Trophoblast cell (in vitro differentiated cells and primary cell): Measurements from ENCODE around the gene EYS.

Experiments
- DNase-seq, 2 donors: peaks; one replicate each; pipeline ENCODE4 v3.0.0-alpha.2; 2016
- H2AFZ ChIP-seq: 2 replicates; pipeline ENCODE4 v1.6.1; 2013; ENCODE audit warnings: low read length, moderate library complexity, mild to moderate bottlenecking; ENCODE audit not compliant: insufficient read depth, poor library complexity
- H2AK5ac ChIP-seq: 2 replicates; pipeline ENCODE4 v1.6.1; 2013; ENCODE audit warnings: mild to moderate bottlenecking, low read length
- H2BK120ac ChIP-seq: 2 replicates; pipeline ENCODE4 v1.6.1; 2013; ENCODE audit warnings: low read length, mild to moderate bottlenecking, moderate library complexity; ENCODE audit not compliant: insufficient read depth, poor library complexity
- H2BK12ac ChIP-seq: 2 replicates; pipeline ENCODE4 v1.6.1; 2013; ENCODE audit warnings: mild to moderate bottlenecking, low read length, moderate library complexity
- H2BK5ac ChIP-seq: 2 replicates; pipeline ENCODE4 v1.6.1; 2013; ENCODE audit warnings: low read length, low read depth, moderate library complexity, mild to moderate bottlenecking; ENCODE audit not compliant: poor library complexity
- H3K14ac ChIP-seq: 2 replicates; pipeline ENCODE4 v1.6.1; 2013; ENCODE audit warnings: mild to moderate bottlenecking, low read length
- H3K18ac ChIP-seq: 2 replicates; pipeline ENCODE4 v1.6.1; 2013; ENCODE audit warnings: mild to moderate bottlenecking, low read length
- H3K23ac ChIP-seq: 2 replicates; pipeline ENCODE4 v1.6.1; 2013; ENCODE audit warnings: low read length
- H3K27ac ChIP-seq: 2 replicates; pipeline ENCODE4 v1.5.1; 2013; ENCODE audit warnings: low read depth, mild to moderate bottlenecking, inconsistent platforms, low read length, moderate library complexity
- H3K27me3 ChIP-seq: 2 replicates; pipeline ENCODE4 v1.6.1; 2013; ENCODE audit warnings: inconsistent platforms, mild to moderate bottlenecking, low read length, moderate library complexity; ENCODE audit not compliant: insufficient read depth
- H3K36me3 ChIP-seq, 2 experiments: 1 replicate in 1 of 2; 2 replicates in 1 of 2; pipeline ENCODE4 v1.6.1; 2013; ENCODE audit warnings: low read length in 2 of 2, mild to moderate bottlenecking in 2 of 2, moderate library complexity in 1 of 2; ENCODE audit not compliant: insufficient read depth in 2 of 2, control insufficient read depth in 1 of 2
- H3K4ac ChIP-seq: 2 replicates; pipeline ENCODE4 v1.6.1; 2013; ENCODE audit warnings: low read depth, mild to moderate bottlenecking, low read length, moderate library complexity
- H3K4me1 ChIP-seq, 2 experiments: 1 replicate in 1 of 2; 2 replicates in 1 of 2; pipeline ENCODE4 v1.6.1; 2013; ENCODE audit warnings: low read length in 2 of 2, mild to moderate bottlenecking in 2 of 2, moderate library complexity in 1 of 2; ENCODE audit not compliant: insufficient read depth in 2 of 2, control insufficient read depth in 1 of 2
- H3K4me2 ChIP-seq: 2 replicates; pipeline ENCODE4 v1.6.1; 2013; ENCODE audit warnings: inconsistent platforms, mild to moderate bottlenecking, low read length, moderate library complexity
- H3K4me3 ChIP-seq: 2 replicates; pipeline ENCODE4 v1.5.1; 2013; ENCODE audit warnings: mild to moderate bottlenecking, low read depth, low read length, inconsistent platforms
- H3K79me1 ChIP-seq: one replicate; pipeline ENCODE4 v1.6.1; 2013; ENCODE audit warnings: low read length
- H3K79me2 ChIP-seq: 2 replicates; pipeline ENCODE4 v1.6.1; 2013; ENCODE audit warnings: low read length, mild to moderate bottlenecking; ENCODE audit not compliant: control insufficient read depth, insufficient read depth, poor library complexity
- H3K9ac ChIP-seq: 2 replicates; pipeline ENCODE4 v1.6.1; 2013; ENCODE audit warnings: mild to moderate bottlenecking, low read length
- H3K9me3 ChIP-seq: 2 replicates; pipeline ENCODE4 v1.6.1; 2013; ENCODE audit warnings: low read depth, mild to moderate bottlenecking, control low read depth, inconsistent platforms, low read length; ENCODE audit not compliant: insufficient read depth
- H4K12ac ChIP-seq: 2 replicates; pipeline ENCODE4 v1.6.1; 2013; ENCODE audit warnings: low read depth, mild to moderate bottlenecking, low read length, moderate library complexity
- H4K8ac ChIP-seq: 2 replicates; pipeline ENCODE4 v1.6.1; 2013; ENCODE audit warnings: low read depth, mild to moderate bottlenecking, low read length, moderate library complexity
- H4K91ac ChIP-seq: one replicate; pipeline ENCODE4 v1.6.1; 2013; ENCODE audit warnings: low read depth, mild to moderate bottlenecking, low read length, moderate library complexity
- WGBS: extraction: QIAGEN DNeasy Blood & Tissue Kit; methylation state at CpG from one replicate; pipeline ENCODE4 v1.1.7; 2013; ENCODE audit warnings: missing lambda C conversion rate; ENCODE audit not compliant: insufficient read length, insufficient coverage; ENCODE audit errors: extremely low coverage; 5-methylcytosine and 5-hydroxymethylcytosine counted together

Gene EYS

DNA sequence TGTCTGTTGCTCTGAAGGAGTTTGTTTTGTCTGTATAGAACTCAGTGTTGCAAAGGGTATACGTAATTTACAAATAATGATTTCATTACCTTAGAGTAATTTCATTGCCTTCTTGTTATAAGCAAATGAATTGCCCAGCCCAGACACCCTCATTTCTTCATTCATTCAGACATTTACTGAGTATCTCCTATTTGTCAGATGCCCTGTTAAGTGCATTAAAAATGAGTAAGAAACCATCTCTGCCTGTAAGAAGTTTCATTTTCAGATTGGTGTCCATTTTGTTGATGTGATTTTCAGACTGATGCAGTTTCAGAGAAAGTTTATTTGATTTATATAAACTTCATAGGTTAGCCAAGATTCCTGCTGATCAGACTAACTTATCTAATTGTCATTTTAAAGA is 1642.1 kb downstream of the EYS start:
- no peak overlapping the region for H3K18ac ChIP-seq
- H4K91ac ChIP-seq = no peak overlapping the region
- no peak overlapping the region for H4K8ac ChIP-seq
- no peaks in the 10 kb centered on the region for H3K79me1 ChIP-seq
- no peak overlapping the region for H2BK12ac ChIP-seq
- no peak overlapping the region for H3K14ac ChIP-seq
- no peak overlapping the region for H3K23ac ChIP-seq
- H3K27ac ChIP-seq = no peak overlapping the region
- no peak overlapping the region for H2BK120ac ChIP-seq
- DNase-seq = no peak
- no peak overlapping the region for H3K9ac ChIP-seq
- H3K27me3 ChIP-seq = no peaks in the 10 kb centered on the region
- H3K9me3 ChIP-seq = no peaks in the 10 kb centered on the region
- no peak overlapping the region for H3K4ac ChIP-seq
- no peak overlapping the region for H4K12ac ChIP-seq
- H2AFZ ChIP-seq = no peak overlapping the region
- H2AK5ac ChIP-seq = no peak overlapping the region
- no peaks in the 10 kb centered on the region for H3K36me3 ChIP-seq
- H3K4me3 ChIP-seq = no peak overlapping the region
- no peaks in the 10 kb centered on the region for H3K4me1 ChIP-seq
- no CpG with 5 or more reads among the region's 1 CpG for WGBS
- H3K79me2 ChIP-seq = no peaks in the 10 kb centered on the region
- no peak overlapping the region for H2BK5ac ChIP-seq
- no peak overlapping the region for H3K4me2 ChIP-seq

DNA sequence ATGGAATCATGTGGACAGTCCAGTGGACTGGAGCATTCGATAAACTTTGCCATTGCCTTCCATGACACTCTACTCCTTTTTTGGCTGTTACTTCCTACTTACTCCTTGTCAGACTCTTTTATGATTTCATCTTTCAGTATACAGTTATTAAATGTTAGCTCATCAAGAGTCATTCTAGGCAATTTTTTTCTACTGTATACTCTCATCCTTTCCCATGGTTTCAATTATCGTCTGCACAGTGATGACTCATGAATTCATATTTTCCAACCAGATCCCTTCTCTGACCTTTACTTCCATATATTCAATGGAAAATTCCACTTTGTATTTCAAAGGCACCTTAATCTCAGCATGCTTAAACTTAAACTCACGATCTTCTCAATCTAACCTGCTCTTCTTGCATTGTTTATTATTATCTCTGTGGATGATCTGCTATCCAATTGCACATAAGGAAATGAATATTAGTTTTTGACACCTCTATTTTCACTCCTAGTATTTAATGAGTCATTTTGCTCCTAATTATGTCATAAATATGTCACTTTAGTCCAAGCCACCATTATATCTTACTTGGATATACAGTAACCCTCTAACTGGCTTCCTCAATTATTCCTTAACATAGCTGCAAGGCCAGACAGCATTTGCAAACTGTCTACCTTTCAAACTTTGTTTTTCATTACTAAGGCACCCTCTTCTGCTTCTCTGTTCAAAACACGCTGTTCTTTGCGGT is 1643.9 kb downstream of the EYS start:
- Histone ChIP-seq H3K36me3 (no peaks in the 10 kb centered on the region), H3K4me2 (no peak overlapping the region), H2BK120ac (no peak overlapping the region), H3K27ac (no peak overlapping the region), H3K79me1 (no peaks in the 10 kb centered on the region), H2BK5ac (no peak overlapping the region), H3K14ac (no peak overlapping the region), H2BK12ac (no peak overlapping the region), H3K9ac (no peak overlapping the region), H4K8ac (no peak overlapping the region), H3K4me1 (no peaks in the 10 kb centered on the region), H3K4me3 (no peak overlapping the region), H2AK5ac (no peak overlapping the region), H2AFZ (no peak overlapping the region), H3K9me3 (no peaks in the 10 kb centered on the region), H4K12ac (no peak overlapping the region), H3K79me2 (no peaks in the 10 kb centered on the region), H3K23ac (no peak overlapping the region), H3K18ac (no peak overlapping the region), H4K91ac (no peak overlapping the region), H3K27me3 (no peaks in the 10 kb centered on the region), H3K4ac (no peak overlapping the region)
- WGBS = no CpG with 5 or more reads among the region's 5 CpGs
- DNase-seq = no peak

DNA sequence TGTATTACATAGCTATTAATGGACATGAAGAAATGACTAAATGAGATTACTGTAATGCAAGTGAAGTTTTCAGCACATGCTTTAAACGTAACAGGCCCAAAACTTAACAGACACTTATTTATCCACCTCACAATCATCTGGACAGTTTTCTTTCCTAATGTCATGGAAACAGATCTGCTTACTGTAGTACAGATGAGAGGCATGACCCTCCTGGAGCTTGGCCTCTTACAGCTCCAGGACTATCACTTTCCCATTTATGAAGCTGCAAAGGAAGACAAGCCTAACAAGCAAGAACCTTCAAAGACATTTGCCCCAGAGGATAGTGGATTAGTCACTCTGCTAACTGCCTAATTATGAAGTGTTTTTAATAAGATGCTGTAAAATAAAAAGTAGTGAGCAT is 1652.2 kb downstream of the EYS start:
- H3K79me2 ChIP-seq = no peaks in the 10 kb centered on the region
- no peak overlapping the region for H4K91ac ChIP-seq
- no peak overlapping the region for H2BK120ac ChIP-seq
- no peak overlapping the region for H3K9ac ChIP-seq
- H3K36me3 ChIP-seq = no peaks in the 10 kb centered on the region
- no peak for DNase-seq
- no peak overlapping the region for H2AK5ac ChIP-seq
- no peak overlapping the region for H3K23ac ChIP-seq
- no peak overlapping the region for H3K4ac ChIP-seq
- H3K27ac ChIP-seq = no peak overlapping the region
- peaks cover 2% of the 10 kb centered on the region for H3K9me3 ChIP-seq
- H3K14ac ChIP-seq = no peak overlapping the region
- H4K8ac ChIP-seq = no peak overlapping the region
- WGBS = no CpG with 5 or more reads among the region's 1 CpG
- no peak overlapping the region for H4K12ac ChIP-seq
- no peaks in the 10 kb centered on the region for H3K4me1 ChIP-seq
- H3K79me1 ChIP-seq = no peaks in the 10 kb centered on the region
- H2BK5ac ChIP-seq = no peak overlapping the region
- H2AFZ ChIP-seq = no peak overlapping the region
- H3K4me2 ChIP-seq = no peak overlapping the region
- H3K27me3 ChIP-seq = no peaks in the 10 kb centered on the region
- no peak overlapping the region for H3K4me3 ChIP-seq
- H2BK12ac ChIP-seq = no peak overlapping the region
- no peak overlapping the region for H3K18ac ChIP-seq

DNA sequence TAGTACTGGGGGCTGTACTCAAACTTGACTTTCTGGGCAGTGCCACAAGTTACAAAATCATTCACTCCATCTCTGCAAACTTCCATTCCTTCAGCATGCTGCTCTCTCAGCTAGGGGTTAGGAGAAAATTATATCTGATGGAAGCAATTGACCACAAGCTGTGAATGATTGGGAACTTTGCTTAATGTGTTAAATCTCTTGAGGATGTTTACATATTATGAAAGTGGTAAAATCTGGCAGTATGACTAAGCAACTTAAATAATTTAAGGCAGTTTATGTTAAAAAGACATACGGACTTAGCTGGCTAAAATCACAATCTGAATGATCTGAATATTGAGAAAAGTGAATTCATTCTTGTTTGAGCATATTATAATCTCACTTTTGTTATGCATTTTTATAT is 1656.4 kb downstream of the EYS start:
- no peak overlapping the region for H3K18ac ChIP-seq
- H3K4me1 ChIP-seq = no peaks in the 10 kb centered on the region
- H2BK12ac ChIP-seq = no peak overlapping the region
- no peak overlapping the region for H4K12ac ChIP-seq
- H2BK120ac ChIP-seq = no peak overlapping the region
- no peak overlapping the region for H2AFZ ChIP-seq
- H3K36me3 ChIP-seq = no peaks in the 10 kb centered on the region
- H2BK5ac ChIP-seq = no peak overlapping the region
- H3K27ac ChIP-seq = no peak overlapping the region
- H3K9me3 ChIP-seq = no peaks in the 10 kb centered on the region
- H3K4me3 ChIP-seq = no peak overlapping the region
- H2AK5ac ChIP-seq = no peak overlapping the region
- H3K23ac ChIP-seq = no peak overlapping the region
- H3K79me1 ChIP-seq = no peaks in the 10 kb centered on the region
- H3K4ac ChIP-seq = no peak overlapping the region
- no peak overlapping the region for H4K91ac ChIP-seq
- no peak overlapping the region for H3K9ac ChIP-seq
- no CpG with 5 or more reads among the region's 1 CpG for WGBS
- H3K14ac ChIP-seq = no peak overlapping the region
- no peak overlapping the region for H3K4me2 ChIP-seq
- no peak overlapping the region for H4K8ac ChIP-seq
- H3K79me2 ChIP-seq = no peaks in the 10 kb centered on the region
- H3K27me3 ChIP-seq = no peaks in the 10 kb centered on the region
- no peak for DNase-seq
